ENCODE data around the gene FGF10. TPM values are rescaled to one million over a fixed set of nuclear protein-coding genes. Genes with fewer than 3 reads are reported as not detected.

Gene FGF10
- not detected in 2 replicates for total RNA-seq (2022)
- Bru-seq, nascent RNA, result not detected
- BruChase-seq, experiment 1, labeled RNA remaining after a 6-hour chase, result not detected
- not detected for BruChase-seq, experiment 2, labeled RNA remaining after a 2-hour chase
- long read RNA-seq, result 0 reads

DNA sequence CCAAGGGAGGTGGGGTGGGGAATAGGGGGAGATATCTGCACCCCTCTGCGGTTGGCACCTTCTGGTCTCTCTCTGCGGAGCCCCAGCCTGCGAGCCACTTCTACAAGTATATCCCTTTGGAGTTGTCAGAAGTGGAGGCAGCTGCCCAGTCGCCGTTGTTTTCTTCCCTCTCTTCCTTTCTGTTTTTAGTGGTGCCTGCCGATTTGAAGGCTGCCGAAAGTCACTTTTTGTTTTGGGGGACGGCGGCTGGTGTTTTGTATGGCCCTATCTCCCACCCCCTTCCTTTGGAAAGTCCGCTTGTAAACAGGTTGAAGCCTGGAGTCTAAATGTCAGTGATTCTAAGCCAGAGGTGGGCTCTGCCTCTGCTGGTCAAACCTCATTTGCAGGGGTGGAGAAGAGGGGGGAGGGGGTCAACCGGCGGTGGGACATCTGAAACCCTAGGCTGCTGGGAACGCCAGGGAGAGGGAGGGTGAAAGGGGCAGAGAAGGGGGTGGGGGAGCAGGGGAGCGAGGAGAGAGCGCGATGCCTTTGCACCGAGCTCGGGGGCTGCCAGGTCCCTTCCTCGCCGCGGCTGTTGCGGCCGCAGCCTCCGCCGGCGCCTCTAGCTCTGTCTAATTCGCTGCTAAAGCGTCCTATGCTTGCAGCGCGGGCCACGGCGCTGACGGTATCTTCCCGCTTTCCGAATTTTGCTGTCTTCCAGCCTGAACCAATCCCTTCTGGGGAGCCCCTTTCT is at the start of gene FGF10:
TSS of gene FGF10 (minus strand) at position 331 of the 733 bp plus-strand sequence. CDS start 738 bp downstream, outside the sequence.
- DNase-seq, result no peak
- TF ChIP-seq, protein P1, sequence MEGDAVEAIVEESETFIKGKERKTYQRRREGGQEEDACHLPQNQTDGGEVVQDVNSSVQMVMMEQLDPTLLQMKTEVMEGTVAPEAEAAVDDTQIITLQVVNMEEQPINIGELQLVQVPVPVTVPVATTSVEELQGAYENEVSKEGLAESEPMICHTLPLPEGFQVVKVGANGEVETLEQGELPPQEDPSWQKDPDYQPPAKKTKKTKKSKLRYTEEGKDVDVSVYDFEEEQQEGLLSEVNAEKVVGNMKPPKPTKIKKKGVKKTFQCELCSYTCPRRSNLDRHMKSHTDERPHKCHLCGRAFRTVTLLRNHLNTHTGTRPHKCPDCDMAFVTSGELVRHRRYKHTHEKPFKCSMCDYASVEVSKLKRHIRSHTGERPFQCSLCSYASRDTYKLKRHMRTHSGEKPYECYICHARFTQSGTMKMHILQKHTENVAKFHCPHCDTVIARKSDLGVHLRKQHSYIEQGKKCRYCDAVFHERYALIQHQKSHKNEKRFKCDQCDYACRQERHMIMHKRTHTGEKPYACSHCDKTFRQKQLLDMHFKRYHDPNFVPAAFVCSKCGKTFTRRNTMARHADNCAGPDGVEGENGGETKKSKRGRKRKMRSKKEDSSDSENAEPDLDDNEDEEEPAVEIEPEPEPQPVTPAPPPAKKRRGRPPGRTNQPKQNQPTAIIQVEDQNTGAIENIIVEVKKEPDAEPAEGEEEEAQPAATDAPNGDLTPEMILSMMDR (IDR thresholded peaks at IDR 0.05; ENCODE audit: unreplicated experiment), result no peak
- H3K9me3 Mint-ChIP-seq (ENCODE audit: low read depth, unreplicated experiment), result no peaks in the 10 kb centered on the region
- H3K4me3 Mint-ChIP-seq (ENCODE audit: low read depth, unreplicated experiment), result no peak within 1 kb of the TSS
- intact Hi-C loops (cut with micrococcal nuclease; ENCODE audit: unreplicated experiment), result no loop called here
- CTCF ChIA-PET, result no interaction called here
- H3K36me3 Mint-ChIP-seq (ENCODE audit: insufficient read depth, unreplicated experiment), result no peaks in the 10 kb centered on the region
- H3K27ac Mint-ChIP-seq (ENCODE audit: unreplicated experiment), result no peak within 1 kb of the TSS
- H3K4me1 Mint-ChIP-seq (ENCODE audit: low read depth, unreplicated experiment), result no peaks in the 10 kb centered on the region
- no TSS peak for BruUV-seq (replicated peaks)
- peaks cover 50% of the 10 kb centered on the region for H3K27me3 Mint-ChIP-seq (ENCODE audit: unreplicated experiment)

DNA sequence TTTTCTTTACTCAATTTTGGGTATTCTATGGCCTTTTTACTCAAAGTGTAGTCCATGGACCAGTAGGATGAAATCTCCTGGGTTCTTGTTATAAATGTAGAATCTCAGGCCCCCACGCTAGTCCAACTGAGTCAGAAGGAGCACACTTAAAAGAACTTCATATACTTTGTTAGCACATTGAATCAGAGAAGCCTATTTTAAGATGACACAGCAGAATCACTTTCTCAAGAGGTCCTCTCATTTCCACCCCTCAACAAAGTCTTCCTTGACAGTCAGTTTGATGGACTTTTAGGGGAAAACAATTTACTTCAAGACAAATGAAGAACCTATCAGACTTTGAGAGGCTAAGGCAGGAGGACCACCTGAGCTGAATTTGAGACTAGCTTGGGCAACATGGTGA is 37.7 kb upstream of the FGF10 start:
- no TSS peak for BruUV-seq (replicated peaks)
- intact Hi-C loops (cut with micrococcal nuclease; ENCODE audit: unreplicated experiment), result no loop called here
- Mint-ChIP-seq H3K27me3 (ENCODE audit: unreplicated experiment) (no peaks in the 10 kb centered on the region), H3K9me3 (ENCODE audit: low read depth, unreplicated experiment) (no peaks in the 10 kb centered on the region), H3K4me1 (ENCODE audit: low read depth, unreplicated experiment) (no peaks in the 10 kb centered on the region), H3K36me3 (ENCODE audit: insufficient read depth, unreplicated experiment) (no peaks in the 10 kb centered on the region), H3K27ac (ENCODE audit: unreplicated experiment) (no peak overlapping the region), H3K4me3 (ENCODE audit: low read depth, unreplicated experiment) (no peak overlapping the region)
- no peak for DNase-seq
- TF ChIP-seq, protein P1 (IDR thresholded peaks at IDR 0.05; ENCODE audit: unreplicated experiment), result no peak
- CTCF ChIA-PET, result interaction anchor here (0.6 kb wide), 1 partner anchor 375 kb away, joined by 3 read pairs; no protein-coding TSS in a partner anchor

DNA sequence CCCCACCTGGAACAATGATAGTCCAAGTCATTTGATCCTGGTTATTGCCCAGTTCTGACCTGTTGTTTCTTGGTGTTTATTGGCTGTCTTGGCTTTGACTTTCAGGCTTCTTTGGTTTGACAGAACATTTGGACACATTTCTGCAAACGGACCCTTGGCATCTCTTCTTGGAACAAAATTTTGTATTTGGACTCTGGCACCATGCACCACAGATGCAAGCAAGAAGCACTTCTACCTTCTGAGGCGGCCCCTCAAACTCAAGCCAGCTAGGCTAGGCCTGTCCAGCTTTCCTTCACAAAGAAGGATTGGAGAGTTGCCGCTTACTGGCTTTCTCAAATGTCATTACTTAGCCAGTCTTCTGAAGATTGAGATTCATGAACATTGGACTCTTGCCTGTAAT is 23.1 kb upstream of the FGF10 start:
- no peaks in the 10 kb centered on the region for H3K4me1 Mint-ChIP-seq (ENCODE audit: low read depth, unreplicated experiment)
- TF ChIP-seq, protein P1 (IDR thresholded peaks at IDR 0.05; ENCODE audit: unreplicated experiment), result no peak
- CTCF ChIA-PET, result interaction anchor here (0.6 kb wide), 1 partner anchor 97 kb away, joined by 4 read pairs; no protein-coding TSS in a partner anchor
- no peaks in the 10 kb centered on the region for H3K36me3 Mint-ChIP-seq (ENCODE audit: insufficient read depth, unreplicated experiment)
- H3K27ac Mint-ChIP-seq (ENCODE audit: unreplicated experiment), result no peak overlapping the region
- no peaks in the 10 kb centered on the region for H3K27me3 Mint-ChIP-seq (ENCODE audit: unreplicated experiment)
- no TSS peak for BruUV-seq (replicated peaks)
- DNase-seq, result no peak
- no peak overlapping the region for H3K4me3 Mint-ChIP-seq (ENCODE audit: low read depth, unreplicated experiment)
- intact Hi-C loops (cut with micrococcal nuclease; ENCODE audit: unreplicated experiment), result no loop called here
- no peaks in the 10 kb centered on the region for H3K9me3 Mint-ChIP-seq (ENCODE audit: low read depth, unreplicated experiment)

DNA sequence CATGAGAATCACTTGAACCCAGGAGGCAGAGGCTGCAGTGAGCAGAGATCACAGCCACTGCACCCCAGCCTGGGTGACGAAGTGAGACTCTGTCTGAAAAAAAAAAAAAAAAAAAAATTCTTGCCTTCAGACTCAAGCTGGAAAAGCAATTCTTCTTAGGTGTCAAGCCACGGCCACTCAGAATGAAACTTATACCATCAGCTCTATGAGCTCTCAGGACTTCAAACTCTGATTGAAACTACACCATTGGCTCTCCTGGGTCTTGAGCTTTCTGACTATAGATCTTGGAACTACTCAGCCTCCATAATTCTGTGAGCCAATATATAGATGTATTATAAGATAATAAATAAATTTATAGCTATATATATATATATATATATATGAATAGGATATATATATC is 12.9 kb upstream of the FGF10 start:
- no peak overlapping the region for H3K27ac Mint-ChIP-seq (ENCODE audit: unreplicated experiment)
- intact Hi-C loops (cut with micrococcal nuclease; ENCODE audit: unreplicated experiment), result no loop called here
- H3K4me3 Mint-ChIP-seq (ENCODE audit: low read depth, unreplicated experiment), result no peak overlapping the region
- TF ChIP-seq, protein P1 (IDR thresholded peaks at IDR 0.05; ENCODE audit: unreplicated experiment), result no peak
- no peaks in the 10 kb centered on the region for H3K36me3 Mint-ChIP-seq (ENCODE audit: insufficient read depth, unreplicated experiment)
- no peaks in the 10 kb centered on the region for H3K27me3 Mint-ChIP-seq (ENCODE audit: unreplicated experiment)
- no peak for DNase-seq
- BruUV-seq (replicated peaks), result no TSS peak
- CTCF ChIA-PET, result interaction anchor here (0.7 kb wide), 1 partner anchor 17 kb away, joined by 3 read pairs; no protein-coding TSS in a partner anchor
- peaks cover 5% of the 10 kb centered on the region for H3K9me3 Mint-ChIP-seq (ENCODE audit: low read depth, unreplicated experiment)
- H3K4me1 Mint-ChIP-seq (ENCODE audit: low read depth, unreplicated experiment), result no peaks in the 10 kb centered on the region

All from Calu3 (cell line).